GM12878 (cell line): ENCODE results near the gene APOE.

ENCODE experiments used
- ESRRA ChIP-seq: IDR thresholded peaks from 2 replicates; pipeline ENCODE4 v1.6.1; 2012; ENCODE audit warnings: mild to moderate bottlenecking, low read length, improper control_type of control experiment
- JUND ChIP-seq: IDR thresholded peaks from 2 replicates; pipeline ENCODE4 v1.6.1; 2012; ENCODE audit warnings: low read depth, mild to moderate bottlenecking, low read length, improper control_type of control experiment, moderate library complexity
- SPI1 ChIP-seq: IDR thresholded peaks from 2 replicates; pipeline ENCODE4 v1.6.1; 2011; ENCODE audit warnings: low read depth, mild to moderate bottlenecking, low read length, moderate library complexity, borderline replicate concordance; ENCODE audit not compliant: insufficient read depth
- SUZ12 ChIP-seq: fragments of 200-600 bp; sonication (generic); IDR thresholded peaks from one replicate; pipeline ENCODE4 v1.6.1; 2018; ENCODE audit warnings: antibody characterized with exemption, mild to moderate bottlenecking; ENCODE audit not compliant: unreplicated experiment
- YY1 ChIP-seq: IDR thresholded peaks from 2 replicates; pipeline ENCODE4 v1.6.1; 2011; ENCODE audit warnings: low read depth, mild to moderate bottlenecking, low read length
- TF ChIP-seq, protein P1 (sequence below): fragments of 450-650 bp; IDR thresholded peaks from 2 replicates; pipeline ENCODE4 v1.6.1; 2017; ENCODE audit warnings: mild to moderate bottlenecking, moderate library complexity
- TF ChIP-seq, protein P2 (sequence below), 3 experiments: IDR thresholded peaks in 2 of 3; conservative IDR thresholded peaks in 1 of 3; 2 replicates each; pipeline ENCODE4 v1.5.1; 2011; ENCODE audit warnings: low read depth in 3 of 3, low read length in 3 of 3, mild to moderate bottlenecking in 3 of 3, control low read depth in 2 of 3, moderate library complexity in 2 of 3, inconsistent platforms in 1 of 3, mixed read lengths in 1 of 3; ENCODE audit not compliant: control insufficient read depth in 2 of 3, insufficient read depth in 1 of 3; ENCODE audit errors: extremely low read depth in 1 of 3
- TF ChIP-seq, protein P3 (sequence below): IDR thresholded peaks from 2 replicates; pipeline ENCODE4 v1.6.1; 2012; ENCODE audit warnings: low read depth, low read length, improper control_type of control experiment

DNA sequence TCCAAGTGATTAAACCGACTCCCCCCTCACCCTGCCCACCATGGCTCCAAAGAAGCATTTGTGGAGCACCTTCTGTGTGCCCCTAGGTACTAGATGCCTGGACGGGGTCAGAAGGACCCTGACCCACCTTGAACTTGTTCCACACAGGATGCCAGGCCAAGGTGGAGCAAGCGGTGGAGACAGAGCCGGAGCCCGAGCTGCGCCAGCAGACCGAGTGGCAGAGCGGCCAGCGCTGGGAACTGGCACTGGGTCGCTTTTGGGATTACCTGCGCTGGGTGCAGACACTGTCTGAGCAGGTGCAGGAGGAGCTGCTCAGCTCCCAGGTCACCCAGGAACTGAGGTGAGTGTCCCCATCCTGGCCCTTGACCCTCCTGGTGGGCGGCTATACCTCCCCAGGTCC, 2.0 kb downstream of the APOE start:
- TF ChIP-seq, protein P1, sequence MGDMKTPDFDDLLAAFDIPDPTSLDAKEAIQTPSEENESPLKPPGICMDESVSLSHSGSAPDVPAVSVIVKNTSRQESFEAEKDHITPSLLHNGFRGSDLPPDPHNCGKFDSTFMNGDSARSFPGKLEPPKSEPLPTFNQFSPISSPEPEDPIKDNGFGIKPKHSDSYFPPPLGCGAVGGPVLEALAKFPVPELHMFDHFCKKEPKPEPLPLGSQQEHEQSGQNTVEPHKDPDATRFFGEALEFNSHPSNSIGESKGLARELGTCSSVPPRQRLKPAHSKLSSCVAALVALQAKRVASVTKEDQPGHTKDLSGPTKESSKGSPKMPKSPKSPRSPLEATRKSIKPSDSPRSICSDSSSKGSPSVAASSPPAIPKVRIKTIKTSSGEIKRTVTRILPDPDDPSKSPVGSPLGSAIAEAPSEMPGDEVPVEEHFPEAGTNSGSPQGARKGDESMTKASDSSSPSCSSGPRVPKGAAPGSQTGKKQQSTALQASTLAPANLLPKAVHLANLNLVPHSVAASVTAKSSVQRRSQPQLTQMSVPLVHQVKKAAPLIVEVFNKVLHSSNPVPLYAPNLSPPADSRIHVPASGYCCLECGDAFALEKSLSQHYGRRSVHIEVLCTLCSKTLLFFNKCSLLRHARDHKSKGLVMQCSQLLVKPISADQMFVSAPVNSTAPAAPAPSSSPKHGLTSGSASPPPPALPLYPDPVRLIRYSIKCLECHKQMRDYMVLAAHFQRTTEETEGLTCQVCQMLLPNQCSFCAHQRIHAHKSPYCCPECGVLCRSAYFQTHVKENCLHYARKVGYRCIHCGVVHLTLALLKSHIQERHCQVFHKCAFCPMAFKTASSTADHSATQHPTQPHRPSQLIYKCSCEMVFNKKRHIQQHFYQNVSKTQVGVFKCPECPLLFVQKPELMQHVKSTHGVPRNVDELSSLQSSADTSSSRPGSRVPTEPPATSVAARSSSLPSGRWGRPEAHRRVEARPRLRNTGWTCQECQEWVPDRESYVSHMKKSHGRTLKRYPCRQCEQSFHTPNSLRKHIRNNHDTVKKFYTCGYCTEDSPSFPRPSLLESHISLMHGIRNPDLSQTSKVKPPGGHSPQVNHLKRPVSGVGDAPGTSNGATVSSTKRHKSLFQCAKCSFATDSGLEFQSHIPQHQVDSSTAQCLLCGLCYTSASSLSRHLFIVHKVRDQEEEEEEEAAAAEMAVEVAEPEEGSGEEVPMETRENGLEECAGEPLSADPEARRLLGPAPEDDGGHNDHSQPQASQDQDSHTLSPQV: no peak
- no peak for TF ChIP-seq JUND
- no peak for TF ChIP-seq ESRRA
- TF ChIP-seq SPI1: no peak
- TF ChIP-seq, protein P2, sequence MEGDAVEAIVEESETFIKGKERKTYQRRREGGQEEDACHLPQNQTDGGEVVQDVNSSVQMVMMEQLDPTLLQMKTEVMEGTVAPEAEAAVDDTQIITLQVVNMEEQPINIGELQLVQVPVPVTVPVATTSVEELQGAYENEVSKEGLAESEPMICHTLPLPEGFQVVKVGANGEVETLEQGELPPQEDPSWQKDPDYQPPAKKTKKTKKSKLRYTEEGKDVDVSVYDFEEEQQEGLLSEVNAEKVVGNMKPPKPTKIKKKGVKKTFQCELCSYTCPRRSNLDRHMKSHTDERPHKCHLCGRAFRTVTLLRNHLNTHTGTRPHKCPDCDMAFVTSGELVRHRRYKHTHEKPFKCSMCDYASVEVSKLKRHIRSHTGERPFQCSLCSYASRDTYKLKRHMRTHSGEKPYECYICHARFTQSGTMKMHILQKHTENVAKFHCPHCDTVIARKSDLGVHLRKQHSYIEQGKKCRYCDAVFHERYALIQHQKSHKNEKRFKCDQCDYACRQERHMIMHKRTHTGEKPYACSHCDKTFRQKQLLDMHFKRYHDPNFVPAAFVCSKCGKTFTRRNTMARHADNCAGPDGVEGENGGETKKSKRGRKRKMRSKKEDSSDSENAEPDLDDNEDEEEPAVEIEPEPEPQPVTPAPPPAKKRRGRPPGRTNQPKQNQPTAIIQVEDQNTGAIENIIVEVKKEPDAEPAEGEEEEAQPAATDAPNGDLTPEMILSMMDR (IDR thresholded peaks at IDR 0.05 in 2 of 3, conservative IDR thresholded peaks at IDR 0.05 in 1 of 3; ENCODE audit: control insufficient read depth in 2 of 3, extremely low read depth in 1 of 3, insufficient read depth in 1 of 3, low read depth in 3 of 3, low read length in 3 of 3): no peak
- TF ChIP-seq SUZ12: no peak
- TF ChIP-seq, protein P3, sequence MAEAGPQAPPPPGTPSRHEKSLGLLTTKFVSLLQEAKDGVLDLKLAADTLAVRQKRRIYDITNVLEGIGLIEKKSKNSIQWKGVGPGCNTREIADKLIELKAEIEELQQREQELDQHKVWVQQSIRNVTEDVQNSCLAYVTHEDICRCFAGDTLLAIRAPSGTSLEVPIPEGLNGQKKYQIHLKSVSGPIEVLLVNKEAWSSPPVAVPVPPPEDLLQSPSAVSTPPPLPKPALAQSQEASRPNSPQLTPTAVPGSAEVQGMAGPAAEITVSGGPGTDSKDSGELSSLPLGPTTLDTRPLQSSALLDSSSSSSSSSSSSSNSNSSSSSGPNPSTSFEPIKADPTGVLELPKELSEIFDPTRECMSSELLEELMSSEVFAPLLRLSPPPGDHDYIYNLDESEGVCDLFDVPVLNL: no peak
- TF ChIP-seq YY1: no peak
